Measurements from ENCODE around the gene TBCEL. TPM values are rescaled to one million over a fixed set of nuclear protein-coding genes. Genes with fewer than 3 reads are reported as not detected.
"Not testable (repeated sequence)": the region's sequence is repeated elsewhere in the genome, so short reads cannot be mapped to it uniquely, and the experiment has no call there.

TBCEL gene
- polyA plus RNA-seq, 1 donor (not counting 4 experiments of a cell fraction or from before 2014, with no cell fraction given): 15.1 TPM

DNA sequence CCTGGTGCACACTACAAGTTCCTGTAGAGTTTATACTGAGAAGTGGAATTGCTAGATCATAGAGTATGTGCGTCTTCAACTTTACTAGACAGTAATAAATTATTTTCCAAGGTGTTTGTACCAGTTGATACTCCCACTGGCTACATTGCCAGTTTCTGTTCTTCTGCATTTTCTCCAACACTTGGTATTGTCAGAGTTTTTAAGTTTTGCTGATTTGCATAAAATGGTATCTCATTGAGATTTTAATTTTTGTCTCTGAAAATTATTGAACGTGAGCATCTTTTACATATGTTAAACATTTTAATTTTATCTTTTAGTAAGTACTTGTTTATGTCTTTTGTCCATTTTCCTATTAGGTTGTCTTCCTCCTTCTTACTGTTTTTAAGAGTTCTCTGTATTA lies 7.3 kb downstream of the TBCEL start:
- Histone ChIP-seq H4K20me1 (ENCODE audit: control insufficient read depth, extremely low read depth, insufficient read depth, low read length) (no peaks in the 10 kb centered on the region), H3K9me1 (ENCODE audit: control insufficient read depth, extremely low read depth, insufficient read depth, low read length) (no peaks in the 10 kb centered on the region), H3K9me3 (ENCODE audit: control insufficient read depth, low read depth, low read length) (no peaks in the 10 kb centered on the region), H3K4me1 (ENCODE audit: control insufficient read depth, extremely low read depth, insufficient read depth, low read length) (no peaks in the 10 kb centered on the region), H3K27me3 (ENCODE audit: control insufficient read depth, extremely low read depth, insufficient read depth, low read length) (no peaks in the 10 kb centered on the region), H2AFZ (ENCODE audit: control insufficient read depth, low read length) (no peak overlapping the region), H3K4me3 (ENCODE audit: control insufficient read depth in 2 of 3, extremely low read depth in 1 of 3, insufficient read depth in 2 of 3, low read depth in 1 of 3, low read length in 3 of 3) (no peak overlapping the region), H3K9ac (ENCODE audit: control insufficient read depth, extremely low read depth, insufficient read depth, low read length) (no peak overlapping the region), H3K79me2 (ENCODE audit: control insufficient read depth, insufficient read depth, low read length) (peaks cover 11% of the 10 kb centered on the region), H3K27ac (ENCODE audit: control insufficient read depth, insufficient read depth, low read length) (no peak overlapping the region), H3K36me3 (ENCODE audit: control insufficient read depth in 2 of 2, extremely low read depth in 1 of 2, insufficient read depth in 2 of 2, low read length in 2 of 2) (no peaks in the 10 kb centered on the region), H3K4me2 (ENCODE audit: control insufficient read depth, extremely low read depth, insufficient read depth, low read depth, low read length) (no peak overlapping the region)
- DNase-seq (ENCODE audit: low read depth, low spot score) (no peak), FAIRE-seq (no peak)
- dilution Hi-C loops (cut with MboI; ENCODE audit: extremely low pct_ligation_motif_present, low sequenced_read_pairs): no loop called here
- TF ChIP-seq EZH2 (IDR thresholded peaks at IDR 0.05; ENCODE audit: low read length) (no peak), CTCF (optimal IDR thresholded peaks at IDR 0.05 in 1 of 3, IDR thresholded peaks at IDR 0.05 in 1 of 3, conservative IDR thresholded peaks at IDR 0.05 in 1 of 3; ENCODE audit: extremely low read depth in 1 of 3, insufficient read depth in 2 of 3, low read length in 3 of 3) (no peak)

DNA sequence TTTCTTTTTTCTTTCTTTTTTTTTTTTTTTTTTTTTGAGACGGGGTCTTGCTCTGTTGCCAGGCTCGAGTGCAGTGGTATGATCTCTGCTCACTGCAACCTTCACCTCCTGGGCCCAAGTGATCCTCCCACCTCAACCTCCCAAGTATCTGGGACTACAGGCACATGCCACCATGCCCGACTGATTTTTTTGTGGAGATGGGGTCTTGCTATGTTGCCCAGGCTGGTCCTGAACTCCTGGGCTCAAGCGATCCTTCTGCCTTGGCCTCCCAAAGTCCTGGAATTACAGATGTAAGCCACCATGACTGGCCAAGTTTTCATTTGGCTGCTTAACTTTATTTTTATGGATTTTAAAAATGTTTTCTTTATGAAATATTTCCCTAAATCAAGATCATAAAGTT lies 7.7 kb downstream of the TBCEL start:
- H3K36me3 ChIP-seq (ENCODE audit: control insufficient read depth in 2 of 2, extremely low read depth in 1 of 2, insufficient read depth in 2 of 2, low read length in 2 of 2); H3K79me2 ChIP-seq (ENCODE audit: control insufficient read depth, insufficient read depth, low read length); H3K4me3 ChIP-seq (ENCODE audit: control insufficient read depth in 2 of 3, extremely low read depth in 1 of 3, insufficient read depth in 2 of 3, low read depth in 1 of 3, low read length in 3 of 3); H3K9me3 ChIP-seq (ENCODE audit: control insufficient read depth, low read depth, low read length); H3K9ac ChIP-seq (ENCODE audit: control insufficient read depth, extremely low read depth, insufficient read depth, low read length); DNase-seq (ENCODE audit: low read depth, low spot score); H3K9me1 ChIP-seq (ENCODE audit: control insufficient read depth, extremely low read depth, insufficient read depth, low read length); dilution Hi-C loops (cut with MboI; ENCODE audit: extremely low pct_ligation_motif_present, low sequenced_read_pairs); H3K4me2 ChIP-seq (ENCODE audit: control insufficient read depth, extremely low read depth, insufficient read depth, low read depth, low read length); H3K4me1 ChIP-seq (ENCODE audit: control insufficient read depth, extremely low read depth, insufficient read depth, low read length); H3K27me3 ChIP-seq (ENCODE audit: control insufficient read depth, extremely low read depth, insufficient read depth, low read length); FAIRE-seq; H4K20me1 ChIP-seq (ENCODE audit: control insufficient read depth, extremely low read depth, insufficient read depth, low read length); H2AFZ ChIP-seq (ENCODE audit: control insufficient read depth, low read length); H3K27ac ChIP-seq (ENCODE audit: control insufficient read depth, insufficient read depth, low read length): not testable (repeated sequence)

DNA sequence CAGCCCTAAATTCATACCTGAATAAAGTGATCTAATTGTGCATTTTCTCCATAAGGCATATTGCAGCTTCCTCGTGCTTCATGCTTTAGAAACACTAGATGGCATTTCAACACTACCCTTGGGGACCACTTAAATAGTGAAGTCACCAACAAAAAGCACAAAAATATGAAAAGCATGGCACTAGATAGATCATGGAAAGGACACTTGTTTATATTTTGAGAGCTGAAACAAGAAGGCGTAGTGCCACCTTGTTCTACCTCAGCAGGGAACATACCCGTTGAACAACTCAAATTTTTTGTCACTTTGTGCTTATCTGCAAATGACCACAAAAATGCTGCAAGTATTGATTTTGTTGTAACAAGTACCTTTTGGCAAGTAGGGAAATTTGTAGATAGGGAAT lies 8.6 kb downstream of the TBCEL start:
- Histone ChIP-seq H3K4me1 (ENCODE audit: control insufficient read depth, extremely low read depth, insufficient read depth, low read length) (no peaks in the 10 kb centered on the region), H3K9ac (ENCODE audit: control insufficient read depth, extremely low read depth, insufficient read depth, low read length) (no peak overlapping the region), H3K4me2 (ENCODE audit: control insufficient read depth, extremely low read depth, insufficient read depth, low read depth, low read length) (no peak overlapping the region), H3K4me3 (ENCODE audit: control insufficient read depth in 2 of 3, extremely low read depth in 1 of 3, insufficient read depth in 2 of 3, low read depth in 1 of 3, low read length in 3 of 3) (no peak overlapping the region), H3K27me3 (ENCODE audit: control insufficient read depth, extremely low read depth, insufficient read depth, low read length) (no peaks in the 10 kb centered on the region), H2AFZ (ENCODE audit: control insufficient read depth, low read length) (no peak overlapping the region), H3K9me1 (ENCODE audit: control insufficient read depth, extremely low read depth, insufficient read depth, low read length) (no peaks in the 10 kb centered on the region), H3K9me3 (ENCODE audit: control insufficient read depth, low read depth, low read length) (no peaks in the 10 kb centered on the region), H3K79me2 (ENCODE audit: control insufficient read depth, insufficient read depth, low read length) (peaks cover 4% of the 10 kb centered on the region), H3K36me3 (ENCODE audit: control insufficient read depth in 2 of 2, extremely low read depth in 1 of 2, insufficient read depth in 2 of 2, low read length in 2 of 2) (no peaks in the 10 kb centered on the region), H4K20me1 (ENCODE audit: control insufficient read depth, extremely low read depth, insufficient read depth, low read length) (no peaks in the 10 kb centered on the region), H3K27ac (ENCODE audit: control insufficient read depth, insufficient read depth, low read length) (no peak overlapping the region)
- DNase-seq (ENCODE audit: low read depth, low spot score) (no peak), FAIRE-seq (no peak)
- no peak for TF ChIP-seq CTCF (optimal IDR thresholded peaks at IDR 0.05 in 1 of 3, IDR thresholded peaks at IDR 0.05 in 1 of 3, conservative IDR thresholded peaks at IDR 0.05 in 1 of 3; ENCODE audit: extremely low read depth in 1 of 3, insufficient read depth in 2 of 3, low read length in 3 of 3)
- dilution Hi-C loops (cut with MboI; ENCODE audit: extremely low pct_ligation_motif_present, low sequenced_read_pairs): no loop called here

Data from keratinocyte (primary cell).